ENCODE data around the gene DNHD1.

DNHD1 gene

DNA sequence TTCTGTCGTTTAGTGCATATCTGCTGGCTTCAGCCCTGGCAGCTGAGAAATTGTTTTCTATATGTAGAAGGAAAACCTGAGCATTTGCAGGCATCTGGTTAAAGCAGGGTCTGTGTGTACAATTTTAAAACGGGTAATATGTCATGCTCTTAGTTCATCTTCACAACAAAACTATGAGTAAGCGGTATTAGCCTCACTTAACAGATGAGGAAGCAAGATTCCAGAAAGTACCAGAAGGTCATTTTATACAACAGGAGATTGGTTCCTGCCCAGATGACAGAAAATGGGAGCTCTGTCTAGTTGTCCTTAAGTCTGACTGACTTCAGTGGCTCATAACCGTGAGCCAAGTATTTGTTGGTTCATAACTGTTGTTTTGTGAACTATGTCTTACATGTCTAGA is 14.6 kb upstream of the DNHD1 start:
- Histone ChIP-seq H2AFZ (ENCODE audit: insufficient read depth, low read length, poor library complexity) (no peak overlapping the region), H4K8ac (ENCODE audit: low read depth, low read length) (no peak overlapping the region), H3K79me1 (ENCODE audit: low read length) (peaks cover 9% of the 10 kb centered on the region), H3K9ac (ENCODE audit: low read length) (no peak overlapping the region), H3K14ac (ENCODE audit: low read length) (no peak overlapping the region), H2BK120ac (ENCODE audit: insufficient read depth, low read length, poor library complexity) (no peak overlapping the region), H3K27ac (ENCODE audit: low read depth, low read length) (no peak overlapping the region), H2AK5ac (ENCODE audit: low read length) (no peak overlapping the region), H3K9me3 (ENCODE audit: insufficient read depth, low read depth, low read length) (no peaks in the 10 kb centered on the region), H3K4me3 (ENCODE audit: low read depth, low read length) (no peak overlapping the region), H3K23ac (ENCODE audit: low read length) (no peak overlapping the region), H4K91ac (ENCODE audit: low read depth, low read length) (no peak overlapping the region), H2BK5ac (ENCODE audit: low read depth, low read length, poor library complexity) (no peak overlapping the region), H3K27me3 (ENCODE audit: insufficient read depth, low read length) (no peaks in the 10 kb centered on the region), H3K4ac (ENCODE audit: low read depth, low read length) (peak overlapping the region; percentile 90), H3K79me2 (ENCODE audit: control insufficient read depth, insufficient read depth, low read length, poor library complexity) (peaks cover 15% of the 10 kb centered on the region), H4K12ac (ENCODE audit: low read depth, low read length) (no peak overlapping the region), H3K18ac (ENCODE audit: low read length) (no peak overlapping the region), H3K4me2 (ENCODE audit: low read length) (peak overlapping the region; percentile 67), H3K4me1 (ENCODE audit: control insufficient read depth in 1 of 2, insufficient read depth in 2 of 2, low read length in 2 of 2) (peaks cover 6 to 11% of the 10 kb centered on the region in 2 experiments), H2BK12ac (ENCODE audit: low read length) (no peak overlapping the region), H3K36me3 (ENCODE audit: control insufficient read depth in 1 of 2, insufficient read depth in 2 of 2, low read length in 2 of 2) (peaks cover 22 to 37% of the 10 kb centered on the region in 2 experiments)
- DNase-seq: no peak
- WGBS (ENCODE audit: extremely low coverage, insufficient coverage, insufficient read length): no CpG with 5 or more reads among the region's 4 CpGs

DNA sequence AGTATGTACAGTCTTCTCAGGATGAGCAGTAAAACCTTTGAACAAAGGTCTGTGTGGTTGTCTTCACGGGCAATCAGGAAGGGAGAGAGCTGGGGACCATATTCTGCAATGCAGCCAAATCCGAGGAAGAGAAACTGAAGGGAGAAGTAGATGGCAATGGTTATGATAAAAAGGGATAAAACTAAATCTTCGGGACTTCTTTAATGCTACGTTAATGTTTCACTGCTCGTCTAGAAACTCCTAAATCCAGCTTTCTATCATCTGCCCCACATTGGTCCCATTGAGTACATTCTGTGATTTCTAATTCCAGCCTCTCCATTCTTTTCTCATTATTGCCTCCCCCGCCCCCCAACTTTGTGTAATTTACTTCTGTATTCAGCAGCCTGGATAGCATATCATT is 14.1 kb upstream of the DNHD1 start:
- Histone ChIP-seq H3K23ac (ENCODE audit: low read length) (no peak overlapping the region), H2AK5ac (ENCODE audit: low read length) (no peak overlapping the region), H3K9me3 (ENCODE audit: insufficient read depth, low read depth, low read length) (no peaks in the 10 kb centered on the region), H2BK12ac (ENCODE audit: low read length) (no peak overlapping the region), H4K91ac (ENCODE audit: low read depth, low read length) (no peak overlapping the region), H3K79me2 (ENCODE audit: control insufficient read depth, insufficient read depth, low read length, poor library complexity) (peaks cover 15% of the 10 kb centered on the region), H3K18ac (ENCODE audit: low read length) (no peak overlapping the region), H3K9ac (ENCODE audit: low read length) (no peak overlapping the region), H4K8ac (ENCODE audit: low read depth, low read length) (no peak overlapping the region), H3K27me3 (ENCODE audit: insufficient read depth, low read length) (no peaks in the 10 kb centered on the region), H2AFZ (ENCODE audit: insufficient read depth, low read length, poor library complexity) (no peak overlapping the region), H3K27ac (ENCODE audit: low read depth, low read length) (no peak overlapping the region), H3K14ac (ENCODE audit: low read length) (no peak overlapping the region), H2BK120ac (ENCODE audit: insufficient read depth, low read length, poor library complexity) (no peak overlapping the region), H3K36me3 (ENCODE audit: control insufficient read depth in 1 of 2, insufficient read depth in 2 of 2, low read length in 2 of 2) (peaks cover 16 to 31% of the 10 kb centered on the region in 2 experiments), H3K4me3 (ENCODE audit: low read depth, low read length) (no peak overlapping the region), H4K12ac (ENCODE audit: low read depth, low read length) (no peak overlapping the region), H3K4ac (ENCODE audit: low read depth, low read length) (no peak overlapping the region), H3K79me1 (ENCODE audit: low read length) (peaks cover 9% of the 10 kb centered on the region), H3K4me2 (ENCODE audit: low read length) (no peak overlapping the region), H3K4me1 (ENCODE audit: control insufficient read depth in 1 of 2, insufficient read depth in 2 of 2, low read length in 2 of 2) (peaks cover 6 to 11% of the 10 kb centered on the region in 2 experiments), H2BK5ac (ENCODE audit: low read depth, low read length, poor library complexity) (no peak overlapping the region)
- WGBS (ENCODE audit: extremely low coverage, insufficient coverage, insufficient read length): no CpG with 5 or more reads among the region's 6 CpGs
- DNase-seq: no peak

DNA sequence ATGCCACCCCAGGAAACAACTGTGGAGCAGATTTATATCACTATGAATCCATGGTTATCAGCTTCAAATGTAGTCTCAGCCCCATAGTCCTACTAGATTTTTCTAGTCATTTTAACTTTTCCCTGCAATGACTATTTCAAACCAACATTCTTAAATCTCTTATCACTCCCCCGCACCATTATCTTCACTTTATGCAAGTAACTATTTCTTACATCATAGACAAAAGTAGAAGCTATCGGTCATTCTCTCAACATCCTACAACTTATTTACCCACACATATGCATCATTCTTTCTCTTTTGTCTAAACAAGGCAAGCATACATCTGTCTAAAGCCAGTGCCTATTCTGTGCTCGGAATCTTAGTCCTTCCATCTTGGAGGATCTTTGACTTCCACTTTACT is 11.4 kb upstream of the DNHD1 start:
- peaks cover 3 to 6% of the 10 kb centered on the region in 2 experiments for H3K4me1 ChIP-seq (ENCODE audit: control insufficient read depth in 1 of 2, insufficient read depth in 2 of 2, low read length in 2 of 2)

DNA sequence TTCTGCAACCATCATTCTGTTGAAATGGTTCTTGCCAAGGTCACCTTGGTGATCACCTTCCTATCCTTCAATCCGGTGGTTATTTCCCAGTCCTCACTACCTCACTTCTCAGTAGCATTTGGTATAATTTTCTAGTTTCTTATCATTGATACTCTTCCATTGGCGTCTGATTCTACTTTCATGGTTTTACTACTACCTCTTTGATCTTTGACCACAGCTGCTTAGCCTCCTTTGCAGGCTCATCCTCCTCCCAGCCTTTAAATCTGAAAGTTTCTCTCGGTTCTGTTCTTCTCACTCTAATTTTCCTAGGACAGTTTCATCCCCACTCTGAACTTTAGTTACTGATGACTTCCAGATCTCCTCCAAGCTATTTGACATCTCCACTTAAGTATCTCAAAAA is 10.8 kb upstream of the DNHD1 start:
- no CpG with 5 or more reads among the region's 3 CpGs for WGBS (ENCODE audit: extremely low coverage, insufficient coverage, insufficient read length)
- no peak overlapping the region for H3K4ac ChIP-seq (ENCODE audit: low read depth, low read length)

More for the DNA sequence above, 11.4 kb upstream of the DNHD1 start:
- DNase-seq: no peak
- H3K27me3 ChIP-seq (ENCODE audit: insufficient read depth, low read length): no peaks in the 10 kb centered on the region
- H4K12ac ChIP-seq (ENCODE audit: low read depth, low read length): no peak overlapping the region
- H4K8ac ChIP-seq (ENCODE audit: low read depth, low read length): no peak overlapping the region
- H3K4me3 ChIP-seq (ENCODE audit: low read depth, low read length): no peak overlapping the region
- no peak overlapping the region for H3K4ac ChIP-seq (ENCODE audit: low read depth, low read length)
- no peak overlapping the region for H2BK12ac ChIP-seq (ENCODE audit: low read length)
- no peaks in the 10 kb centered on the region for H3K9me3 ChIP-seq (ENCODE audit: insufficient read depth, low read depth, low read length)
- no peak overlapping the region for H3K4me2 ChIP-seq (ENCODE audit: low read length)
- no peak overlapping the region for H3K9ac ChIP-seq (ENCODE audit: low read length)
- peaks cover 12% of the 10 kb centered on the region for H3K79me2 ChIP-seq (ENCODE audit: control insufficient read depth, insufficient read depth, low read length, poor library complexity)
- H3K14ac ChIP-seq (ENCODE audit: low read length): no peak overlapping the region
- H4K91ac ChIP-seq (ENCODE audit: low read depth, low read length): no peak overlapping the region
- H2AFZ ChIP-seq (ENCODE audit: insufficient read depth, low read length, poor library complexity): no peak overlapping the region
- peaks cover 9% of the 10 kb centered on the region for H3K79me1 ChIP-seq (ENCODE audit: low read length)
- H2BK5ac ChIP-seq (ENCODE audit: low read depth, low read length, poor library complexity): no peak overlapping the region
- WGBS (ENCODE audit: extremely low coverage, insufficient coverage, insufficient read length): 100% methylated on average over 1 of the region's 3 CpGs
- no peak overlapping the region for H2AK5ac ChIP-seq (ENCODE audit: low read length)
- H3K18ac ChIP-seq (ENCODE audit: low read length): no peak overlapping the region
- no peak overlapping the region for H3K27ac ChIP-seq (ENCODE audit: low read depth, low read length)
- H3K23ac ChIP-seq (ENCODE audit: low read length): no peak overlapping the region
- H3K36me3 ChIP-seq (ENCODE audit: control insufficient read depth in 1 of 2, insufficient read depth in 2 of 2, low read length in 2 of 2): peaks cover 6 to 14% of the 10 kb centered on the region in 2 experiments
- no peak overlapping the region for H2BK120ac ChIP-seq (ENCODE audit: insufficient read depth, low read length, poor library complexity)

More for the DNA sequence above, 10.8 kb upstream of the DNHD1 start:
- Histone ChIP-seq H2BK5ac (ENCODE audit: low read depth, low read length, poor library complexity) (no peak overlapping the region), H2BK120ac (ENCODE audit: insufficient read depth, low read length, poor library complexity) (no peak overlapping the region), H3K9me3 (ENCODE audit: insufficient read depth, low read depth, low read length) (no peaks in the 10 kb centered on the region), H3K27me3 (ENCODE audit: insufficient read depth, low read length) (no peaks in the 10 kb centered on the region), H2AK5ac (ENCODE audit: low read length) (no peak overlapping the region), H2AFZ (ENCODE audit: insufficient read depth, low read length, poor library complexity) (no peak overlapping the region), H3K14ac (ENCODE audit: low read length) (no peak overlapping the region), H3K36me3 (ENCODE audit: control insufficient read depth in 1 of 2, insufficient read depth in 2 of 2, low read length in 2 of 2) (peaks cover 6 to 14% of the 10 kb centered on the region in 2 experiments), H3K9ac (ENCODE audit: low read length) (no peak overlapping the region), H3K4me1 (ENCODE audit: control insufficient read depth in 1 of 2, insufficient read depth in 2 of 2, low read length in 2 of 2) (peaks cover 3 to 6% of the 10 kb centered on the region in 2 experiments), H3K27ac (ENCODE audit: low read depth, low read length) (no peak overlapping the region), H2BK12ac (ENCODE audit: low read length) (no peak overlapping the region), H3K18ac (ENCODE audit: low read length) (no peak overlapping the region), H4K12ac (ENCODE audit: low read depth, low read length) (no peak overlapping the region), H4K8ac (ENCODE audit: low read depth, low read length) (no peak overlapping the region), H3K23ac (ENCODE audit: low read length) (no peak overlapping the region), H3K79me1 (ENCODE audit: low read length) (peaks cover 4% of the 10 kb centered on the region), H3K79me2 (ENCODE audit: control insufficient read depth, insufficient read depth, low read length, poor library complexity) (peaks cover 8% of the 10 kb centered on the region), H4K91ac (ENCODE audit: low read depth, low read length) (no peak overlapping the region), H3K4me2 (ENCODE audit: low read length) (no peak overlapping the region), H3K4me3 (ENCODE audit: low read depth, low read length) (no peak overlapping the region)
- DNase-seq: no peak

Data from trophoblast cell (in vitro differentiated cells and primary cell).